Adrenal gland (tissue), 12 donors: ENCODE measurements around the gene STT3B. TPM values are rescaled to one million over a fixed set of nuclear protein-coding genes. Genes with fewer than 3 reads are reported as not detected.

ENCODE experiments used
- DNase-seq, 7 donors: peaks; one replicate each; pipeline ENCODE4 v3.0.0-alpha.2; 2019 to 2020
- H3K27ac ChIP-seq, 5 donors: fragments of 200-600 bp; sonication (generic) in 4 of 5; 1 replicate in 3 of 5; 2 replicates in 2 of 5; pipeline versions ENCODE4 v1.5.1 to v1.8.0; 2016 to 2020; ENCODE audit warnings: mild to moderate bottlenecking in 1 of 5
- H3K27me3 ChIP-seq: fragments of 200-600 bp; 2 replicates; pipeline ENCODE4 v1.8.0; 2021
- H3K36me3 ChIP-seq, 2 donors: fragments of 200-600 bp; replicated peaks in 1 of 2; 1 replicate in 1 of 2; 2 replicates in 1 of 2; pipeline versions ENCODE4 v1.5.1 to v1.8.0; 2018 to 2022
- H3K4me1 ChIP-seq, 2 donors: fragments of 200-600 bp; replicated peaks in 1 of 2; 1 replicate in 1 of 2; 2 replicates in 1 of 2; pipeline versions ENCODE4 v1.5.1 to v1.8.0; 2018 to 2021
- H3K4me3 ChIP-seq, 4 donors: fragments of 200-600 bp; sonication (generic) in 3 of 4; one replicate each; pipeline ENCODE4 v1.5.1; 2016 to 2018
- H3K9me3 ChIP-seq, 3 donors: fragments of 200-600 bp; sonication (generic) in 1 of 3; replicated peaks in 1 of 3; 1 replicate in 2 of 3; 2 replicates in 1 of 3; pipeline versions ENCODE4 v1.5.1 to v1.8.0; 2016 to 2021
- CTCF ChIP-seq, 6 experiments: fragments of 450-650 bp in 4 of 6; fragments of 200-600 bp in 2 of 6; sonication (generic) in 1 of 6; IDR thresholded peaks; 1 replicate in 5 of 6; 2 replicates in 1 of 6; pipeline versions ENCODE4 v1.5.1 to v1.8.0; 2016 to 2021; ENCODE audit warnings: antibody characterized with exemption in 6 of 6, mild to moderate bottlenecking in 2 of 6, moderate library complexity in 1 of 6
- POLR2A ChIP-seq, 2 donors: fragments of 450-650 bp; IDR thresholded peaks; one replicate each; pipeline ENCODE4 v1.6.1; 2017; ENCODE audit warnings: antibody characterized with exemption in 2 of 2, mild to moderate bottlenecking in 2 of 2, moderate library complexity in 1 of 2
- WGBS, 4 donors: extraction: QIAGEN DNeasy Blood & Tissue Kit in 2 of 4; methylation state at CpG; one replicate each; pipeline versions ENCODE4 v1.1.5 to v1.1.7; 2013 to 2017; 5-methylcytosine and 5-hydroxymethylcytosine counted together
- intact Hi-C, 2 donors: fragments of 100-400 bp; cut with DNase I; formaldehyde crosslinking; loops; one replicate each; pipeline versions ENCODE4 v1.14.1 to v1.15.0; 2022 to 2023
- polyA plus RNA-seq, 3 donors: library from polyadenylated mRNA; stranded (reverse); fragments of 200-250 nt in 2 of 3; fragments of 350-450 nt in 1 of 3; fragmentation: Illumina TruSeq in 1 of 3; extraction: RNeasy Lipid Tissue Mini Kit (QIAGEN cat#74804) in 1 of 3; gene quantifications; one replicate each; pipeline ENCODE4 v1.2.3, GENCODE V29; 2013 to 2014
- total RNA-seq, 9 donors: library from RNA; depleted of rRNA in 4 of 9; stranded (reverse); fragments of >200 nt in 4 of 9; fragments of 120-200 nt in 1 of 9; fragmentation: NEBNext Ultra II Directional in 1 of 9; extraction: Animal tissue kit (Norgen Biotek cat#: 25700) in 1 of 9; gene quantifications; one replicate each; pipeline versions ENCODE4 v1.1.0 to v1.2.4, GENCODE V29; 2013 to 2023
- donor health status: healthy with polysubstance abuse.
- donor health status: Bipolar disorder and iron deficiency.
- donor health status: DM: yes; HTN: yes; CAD: no.
- donor health status: DM: no; HTN: no; CAD: no.
- donor health status: DM: no; HTN: no; CAD: no.
- donor health status: DM: yes; HTN: yes; CAD: no.

The STT3B gene
- total and polyA plus RNA-seq, 12 donors = 38.0 to 141 (median 104) TPM

GRCh38 chr3:31636049-31636448 is 103.3 kb downstream of the STT3B start:
- intact Hi-C loops = no loop called here
- no peak overlapping the region for H3K4me3 ChIP-seq

GRCh38 chr3:31636694-31637442 is 104.1 kb downstream of the STT3B start:
- peaks cover 0 to 9% of the 10 kb centered on the region in 2 donors for H3K4me1 ChIP-seq
- H3K4me3 ChIP-seq = no peak overlapping the region
- H3K9me3 ChIP-seq = no peaks in the 10 kb centered on the region
- WGBS, 4 donors = 59 to 70% (median 64%) methylated on average over 2 of the region's 2 CpGs
- no peak overlapping the region for H3K27ac ChIP-seq
- peaks cover 0 to 7% of the 10 kb centered on the region in 2 donors for H3K36me3 ChIP-seq
- intact Hi-C loops = no loop called here
- H3K27me3 ChIP-seq = no peaks in the 10 kb centered on the region
- no peak for DNase-seq
- TF ChIP-seq CTCF (IDR thresholded peaks at IDR 0.05) (no peak), POLR2A (IDR thresholded peaks at IDR 0.05) (no peak)

More at GRCh38 chr3:31636049-31636448, 103.3 kb downstream of the STT3B start:
- WGBS, 4 donors = 81 to 86% (median 84%) methylated on average over 4 of the region's 4 CpGs
- TF ChIP-seq POLR2A (IDR thresholded peaks at IDR 0.05) (no peak), CTCF (IDR thresholded peaks at IDR 0.05) (no peak)
- no peaks in the 10 kb centered on the region for H3K27me3 ChIP-seq
- H3K9me3 ChIP-seq = no peaks in the 10 kb centered on the region
- peaks cover 0 to 7% of the 10 kb centered on the region in 2 donors for H3K36me3 ChIP-seq
- DNase-seq = no peak
- peaks cover 0 to 9% of the 10 kb centered on the region in 2 donors for H3K4me1 ChIP-seq
- no peak overlapping the region for H3K27ac ChIP-seq

- Histone ChIP-seq H3K27ac (no peak overlapping the region), H3K36me3 (no peaks in the 10 kb centered on the region), H3K9me3 (no peaks in the 10 kb centered on the region), H3K4me3 (no peak overlapping the region), H3K27me3 (no peaks in the 10 kb centered on the region), H3K4me1 (peaks cover 0 to 9% of the 10 kb centered on the region in 2 donors)
- WGBS, 4 donors = 88 to 95% (median 93%) methylated on average over 1 of the region's 1 CpG
- intact Hi-C loops = no loop called here
- no peak for DNase-seq
- TF ChIP-seq CTCF (IDR thresholded peaks at IDR 0.05) (no peak), POLR2A (IDR thresholded peaks at IDR 0.05) (no peak)
These were observed 107.1 kb downstream of the STT3B start for GRCh38 chr3:31639828-31640227.

GRCh38 chr3:31645256-31645655 is 112.5 kb downstream of the STT3B start:
- Histone ChIP-seq H3K4me3 (no peak overlapping the region), H3K27me3 (no peaks in the 10 kb centered on the region), H3K36me3 (no peaks in the 10 kb centered on the region), H3K4me1 (no peaks in the 10 kb centered on the region), H3K9me3 (peaks cover 0 to 3% (median 0%) of the 10 kb centered on the region in 3 donors), H3K27ac (no peak overlapping the region)
- 90 to 97% (median 93%) methylated on average over 3 to 5 of the region's 5 CpGs for WGBS, 4 donors
- intact Hi-C loops = no loop called here
- TF ChIP-seq POLR2A (IDR thresholded peaks at IDR 0.05) (no peak), CTCF (IDR thresholded peaks at IDR 0.05) (no peak)
- DNase-seq = no peak
